ENCODE measurements around the gene PLEKHA4. TPM values are rescaled to one million over a fixed set of nuclear protein-coding genes. Genes with fewer than 3 reads are reported as not detected.

Gene PLEKHA4
- 14.8 to 17.7 TPM (median 16.8 TPM) in 3 replicates for total RNA-seq (2021)
- percentile 42 among the genes with signal in this experiment for Bru-seq, nascent RNA
- long read RNA-seq, experiment 1, transcript PLEKHA4-201 (20 exons, 3,088 nt) = major isoform, 8 of 40 reads
- long read RNA-seq, experiment 1, partial matches to known transcripts = 4 of 40 reads
- long read RNA-seq, experiment 1, other reads (novel, unspliced or antisense) = 28 of 40 reads
- long read RNA-seq, experiment 2, partial matches to known transcripts = 6 of 9 reads
- long read RNA-seq, experiment 2, other reads (novel, unspliced or antisense) = 3 of 9 reads
- long read RNA-seq, experiment 3, partial matches to known transcripts = 1 of 2 reads
- long read RNA-seq, experiment 3, other reads (novel, unspliced or antisense) = 1 of 2 reads

GRCh38 chr19:48868114-48868886, at the start of gene PLEKHA4:
TSS of gene PLEKHA4 (minus strand) at chr19:48868617. CDS start at chr19:48867620, 997 bp downstream.
- Mint-ChIP-seq H3K27ac (peak within 1 kb of the TSS; percentile 65), H3K4me3 (peak within 1 kb of the TSS; percentile 53), H3K4me1 (peaks cover 29% of the 10 kb centered on the region), H3K9me3 (no peaks in the 10 kb centered on the region), H3K36me3 (peaks cover 9% of the 10 kb centered on the region), H3K27me3 (ENCODE audit: low read depth) (no peaks in the 10 kb centered on the region; the same call in 1 of the 2 replicates)
- no peak for TF ChIP-seq PRRX2 (CRISPR knock-in tag; IDR thresholded peaks at IDR 0.05)
- TF ChIP-seq OVOL2 (CRISPR knock-in tag; IDR thresholded peaks at IDR 0.05; ENCODE audit: borderline replicate concordance) = no peak
- peak; percentile 36; the same call in 1 of the 2 replicates for TF ChIP-seq NFE2L1 (CRISPR knock-in tag; IDR thresholded peaks at IDR 0.05)
- no peak for TF ChIP-seq ZNF281 (CRISPR knock-in tag; IDR thresholded peaks at IDR 0.05)
- TF ChIP-seq CBFB (CRISPR knock-in tag; IDR thresholded peaks at IDR 0.05; ENCODE audit: low read depth) = no peak
- no peak for TF ChIP-seq IRF1 (CRISPR knock-in tag; IDR thresholded peaks at IDR 0.05)
- no peak for TF ChIP-seq ZSCAN18 (CRISPR knock-in tag; IDR thresholded peaks at IDR 0.05)
- ATAC-seq (peak; percentile 16), DNase-seq (ENCODE audit: low spot score) (peak; percentile 51)
- POLR2A ChIA-PET = interaction anchor here (0.6 kb wide), 2 partner anchors 14 to 118 kb away, joined by 3 read pairs; no protein-coding TSS in a partner anchor
- CTCF ChIA-PET = interaction anchor here (1.0 to 2.3 kb wide), 5 partner anchors 24 to 188 kb away, joined by 3 to 9 read pairs (median 5); no protein-coding TSS in a partner anchor

GRCh38 chr19:48918071-48918470, 49.7 kb upstream of the PLEKHA4 start:
- Mint-ChIP-seq H3K9me3 (no peaks in the 10 kb centered on the region), H3K27ac (no peak overlapping the region; the same call in 1 of the 2 replicates), H3K4me1 (no peaks in the 10 kb centered on the region), H3K4me3 (no peak overlapping the region), H3K36me3 (peaks cover 30% of the 10 kb centered on the region), H3K27me3 (ENCODE audit: low read depth) (no peaks in the 10 kb centered on the region)
- ATAC-seq = no peak
- ChIA-PET CTCF (interaction anchor here (0.6 to 2.3 kb wide), 12 partner anchors 9 to 292 kb away, joined by 3 to 20 read pairs (median 4); partner anchors contain the start of genes DHDH, GYS1, NUCB1 and RUVBL2), POLR2A (interaction anchor here (0.5 to 1.1 kb wide), 2 partner anchors 15 to 1070 kb away, joined by 4 to 5 read pairs; partner anchors contain the start of gene DHDH)
- no peak for DNase-seq (ENCODE audit: low spot score)
- TF ChIP-seq CBFB (CRISPR knock-in tag; IDR thresholded peaks at IDR 0.05; ENCODE audit: low read depth) (no peak), ZNF281 (CRISPR knock-in tag; IDR thresholded peaks at IDR 0.05) (no peak), MLX (CRISPR knock-in tag; IDR thresholded peaks at IDR 0.05) (no peak), E2F5 (CRISPR knock-in tag; IDR thresholded peaks at IDR 0.05) (no peak), ETV6 (CRISPR knock-in tag; IDR thresholded peaks at IDR 0.05) (no peak), ELF4 (CRISPR knock-in tag; IDR thresholded peaks at IDR 0.05; ENCODE audit: low read depth) (no peak), IRF2 (CRISPR knock-in tag; IDR thresholded peaks at IDR 0.05; ENCODE audit: borderline replicate concordance, low read depth) (no peak), ZMAT4 (CRISPR knock-in tag; IDR thresholded peaks at IDR 0.05) (no peak), NR3C1 (CRISPR knock-in tag; conservative IDR thresholded peaks at IDR 0.05; ENCODE audit: low read depth) (no peak), SP1 (CRISPR knock-in tag; conservative IDR thresholded peaks at IDR 0.05) (no peak), ATF2 (CRISPR knock-in tag; IDR thresholded peaks at IDR 0.05; ENCODE audit: borderline replicate concordance, low read depth) (no peak), MXD4 (CRISPR knock-in tag; IDR thresholded peaks at IDR 0.05; ENCODE audit: borderline replicate concordance) (no peak), ZSCAN18 (CRISPR knock-in tag; IDR thresholded peaks at IDR 0.05) (no peak)

Measured in WTC11 (cell line).